Right cardiac atrium (tissue), 5 donors: ENCODE measurements around the gene PPAT. TPM values are rescaled to one million over a fixed set of nuclear protein-coding genes. Genes with fewer than 3 reads are reported as not detected.

Experiments used
- ATAC-seq, 2 donors: fragments of 200-7000 bp; cut with Tn5 transposase; one replicate each; pipeline versions ENCODE4 v1.8.0 to v1.9.1; 2020; ENCODE audit warnings: moderate library complexity in 2 of 2, mild to moderate bottlenecking in 1 of 2
- DNase-seq, 3 donors: peaks; one replicate each; pipeline ENCODE4 v3.0.0-alpha.2; 2020
- H3K27ac ChIP-seq: one replicate; pipeline ENCODE4 v1.5.1; 2013; ENCODE audit warnings: mild to moderate bottlenecking, low read length, control low read depth, moderate library complexity
- H3K27me3 ChIP-seq: one replicate; pipeline ENCODE4 v1.6.1; 2013; ENCODE audit not compliant: control insufficient read depth, insufficient read depth
- H3K4me1 ChIP-seq: one replicate; pipeline ENCODE4 v1.6.1; 2013; ENCODE audit warnings: low read length; ENCODE audit not compliant: control insufficient read depth, insufficient read depth
- H3K4me3 ChIP-seq: one replicate; pipeline ENCODE4 v1.5.1; 2013; ENCODE audit warnings: low read length, control low read depth
- H3K9me3 ChIP-seq: one replicate; pipeline ENCODE4 v1.6.1; 2013; ENCODE audit warnings: low read length; ENCODE audit not compliant: control insufficient read depth
- WGBS: extraction: QIAGEN DNeasy Blood & Tissue Kit; methylation state at CpG from one replicate; pipeline ENCODE4 v1.1.7; 2013; 5-methylcytosine and 5-hydroxymethylcytosine counted together
- intact Hi-C, 4 donors: fragments of 100-400 bp; cut with DNase I; formaldehyde crosslinking; loops; one replicate each; pipeline versions ENCODE4 v1.11.0 to v1.14.0; 2022 to 2023
- polyA plus RNA-seq: library from polyadenylated mRNA; stranded (reverse); fragments of 200-250 nt; gene quantifications from one replicate; pipeline ENCODE4 v1.2.3, GENCODE V29; 2013
- total RNA-seq, 4 donors: library from RNA; stranded (reverse); fragmentation: NEBNext Ultra II Directional; extraction: Animal tissue kit (Norgen Biotek cat#: 25700); gene quantifications; one replicate each; pipeline ENCODE4 v1.2.1, GENCODE V29; 2021
- donor health status: healthy with polysubstance abuse.
- donor health status: DM: no; HTN: yes; CAD: no.
- donor health status: DM: no; HTN: no; CAD: no.
- donor health status: DM: no; HTN: yes; CAD: no; lungs with severe emphysema.
- donor health status: DM: yes; HTN: yes; CAD: no.

The PPAT gene
- total and polyA plus RNA-seq, 5 donors: 1.2 to 4.8 (median 4.2) TPM

- H3K4me3 ChIP-seq: peak overlapping the region; percentile 80
- no peaks in the 10 kb centered on the region for H3K9me3 ChIP-seq
- no peaks in the 10 kb centered on the region for H3K4me1 ChIP-seq
- peak overlapping the region; percentile 99 for H3K27ac ChIP-seq
- intact Hi-C loops: no loop called here
- ATAC-seq: peak; percentile 15 to 30
- 2% methylated on average over 15 of the region's 15 CpGs for WGBS
- no peaks in the 10 kb centered on the region for H3K27me3 ChIP-seq
- DNase-seq: peak in 1 of 3 donors; percentile 77
These were observed 746 bp downstream of the PPAT start for GRCh38 chr4:56434599-56435139.

DNA sequence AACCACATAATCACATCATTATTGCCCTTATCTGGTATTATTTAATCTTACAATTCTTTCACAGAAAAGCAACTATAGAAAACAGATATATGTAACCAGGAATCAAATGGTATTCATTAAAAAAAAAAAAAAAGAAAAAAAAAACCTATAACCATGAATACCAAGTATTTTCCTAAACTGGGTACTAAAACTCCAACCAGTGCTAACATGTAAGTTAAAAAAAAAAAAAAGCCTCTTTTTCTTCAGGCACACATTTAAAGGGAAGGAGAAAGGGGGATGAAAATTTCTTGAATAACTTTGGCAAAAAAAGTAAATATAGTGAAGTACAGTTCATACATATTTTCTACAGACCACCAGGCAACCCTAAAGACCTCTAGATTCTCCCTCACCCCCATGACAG, 2.1 kb downstream of the PPAT start:
- Histone ChIP-seq H3K4me1 (no peaks in the 10 kb centered on the region), H3K27ac (no peak overlapping the region), H3K27me3 (no peaks in the 10 kb centered on the region), H3K4me3 (no peak overlapping the region), H3K9me3 (no peaks in the 10 kb centered on the region)
- DNase-seq: no peak
- intact Hi-C loops: no loop called here
- ATAC-seq: no peak

- no peak for DNase-seq
- Histone ChIP-seq H3K27me3 (no peaks in the 10 kb centered on the region), H3K9me3 (no peaks in the 10 kb centered on the region), H3K27ac (no peak overlapping the region), H3K4me1 (no peaks in the 10 kb centered on the region), H3K4me3 (no peak overlapping the region)
- no peak for ATAC-seq
- intact Hi-C loops: no loop called here
- 98% methylated on average over 2 of the region's 2 CpGs for WGBS
These were observed 5.2 kb downstream of the PPAT start for GRCh38 chr4:56430203-56430602.

DNA sequence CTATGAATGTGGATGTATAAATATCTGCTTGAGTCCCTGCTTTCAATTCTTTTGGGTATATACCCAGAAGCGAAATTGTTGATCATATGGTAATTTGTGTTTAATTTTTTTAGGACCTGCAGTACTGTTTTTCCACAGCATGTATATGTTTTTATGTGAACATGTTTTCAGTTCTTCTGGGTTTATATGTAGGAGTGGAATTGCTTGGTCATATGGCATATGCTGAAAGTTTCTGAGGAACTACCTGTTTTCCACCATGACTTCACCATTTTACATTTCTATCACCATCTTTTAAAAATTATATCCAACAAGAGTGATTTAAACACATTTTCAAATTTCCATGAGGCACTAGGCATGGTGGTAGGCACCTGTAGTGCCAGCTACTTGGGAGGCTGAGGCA, 8.2 kb downstream of the PPAT start:
- DNase-seq (no peak), ATAC-seq (no peak)
- 96% methylated on average over 1 of the region's 1 CpG for WGBS
- H3K27me3 ChIP-seq: no peaks in the 10 kb centered on the region
- no peak overlapping the region for H3K4me3 ChIP-seq
- H3K4me1 ChIP-seq: no peaks in the 10 kb centered on the region
- intact Hi-C loops: loop anchor here in 2 of 4 donors (10.0 kb wide), 2 partner anchors 118 to 378 kb away; no protein-coding TSS in a partner anchor
- no peak overlapping the region for H3K27ac ChIP-seq
- no peaks in the 10 kb centered on the region for H3K9me3 ChIP-seq

- Histone ChIP-seq H3K27me3 (no peaks in the 10 kb centered on the region), H3K9me3 (no peaks in the 10 kb centered on the region), H3K27ac (no peak overlapping the region), H3K4me1 (no peaks in the 10 kb centered on the region), H3K4me3 (no peak overlapping the region)
- 95% methylated on average over 6 of the region's 6 CpGs for WGBS
- DNase-seq (no peak), ATAC-seq (no peak)
- intact Hi-C loops: loop anchor here in 2 of 4 donors (10.0 kb wide), 2 partner anchors 119 to 379 kb away; no protein-coding TSS in a partner anchor
These were observed 9.1 kb downstream of the PPAT start for GRCh38 chr4:56426273-56426672.

- H3K4me3 ChIP-seq: no peak overlapping the region
- ATAC-seq: no peak
- H3K27ac ChIP-seq: no peak overlapping the region
- intact Hi-C loops: loop anchor here in 2 of 4 donors (10.0 kb wide), 2 partner anchors 119 to 379 kb away; no protein-coding TSS in a partner anchor
- no peaks in the 10 kb centered on the region for H3K27me3 ChIP-seq
- 91% methylated on average over 3 of the region's 3 CpGs for WGBS
- DNase-seq: no peak
- no peaks in the 10 kb centered on the region for H3K4me1 ChIP-seq
- no peaks in the 10 kb centered on the region for H3K9me3 ChIP-seq
These were observed 9.9 kb downstream of the PPAT start for GRCh38 chr4:56425518-56425917.

- H3K4me3 ChIP-seq: peak overlapping the region; percentile 48
- H3K27ac ChIP-seq: no peak overlapping the region
- intact Hi-C loops: loop anchor here in 2 of 4 donors (10.0 kb wide), 2 partner anchors 120 to 380 kb away; no protein-coding TSS in a partner anchor
- no peaks in the 10 kb centered on the region for H3K4me1 ChIP-seq
- DNase-seq (no peak), ATAC-seq (no peak)
- no peaks in the 10 kb centered on the region for H3K27me3 ChIP-seq
- whole genome bisulfite sequencing: 47% methylated on average over 5 of the region's 5 CpGs
- H3K9me3 ChIP-seq: no peaks in the 10 kb centered on the region
These were observed 10.5 kb downstream of the PPAT start for GRCh38 chr4:56424697-56425514.

DNA sequence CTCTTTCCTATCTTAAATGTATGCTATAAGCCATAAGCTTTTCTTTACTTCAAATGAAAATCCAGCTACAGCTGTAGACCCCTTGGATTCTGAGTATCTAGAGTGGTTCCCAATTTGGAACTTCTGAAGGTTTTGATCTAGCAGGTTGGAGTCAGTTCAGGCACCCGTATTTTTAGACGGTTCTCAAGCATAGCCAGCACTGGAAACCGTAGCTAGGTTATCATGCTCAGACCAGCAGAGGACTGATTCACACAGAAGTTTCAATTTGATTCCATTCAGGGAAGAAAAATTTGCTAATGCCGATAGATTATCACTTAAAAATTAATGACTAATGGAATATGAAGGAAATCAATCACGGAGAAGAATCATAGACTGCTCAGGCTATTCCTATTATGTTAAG, 11.2 kb downstream of the PPAT start:
- DNase-seq (no peak), ATAC-seq (peak in 1 of 2 donors; percentile 31)
- Histone ChIP-seq H3K27me3 (no peaks in the 10 kb centered on the region), H3K27ac (no peak overlapping the region), H3K4me1 (no peaks in the 10 kb centered on the region), H3K4me3 (no peak overlapping the region), H3K9me3 (no peaks in the 10 kb centered on the region)
- 78% methylated on average over 5 of the region's 5 CpGs for WGBS
- intact Hi-C loops: loop anchor here in 2 of 4 donors (10.0 kb wide), 2 partner anchors 121 to 381 kb away; no protein-coding TSS in a partner anchor

- H3K4me1 ChIP-seq: no peaks in the 10 kb centered on the region
- H3K27me3 ChIP-seq: no peaks in the 10 kb centered on the region
- no peak overlapping the region for H3K27ac ChIP-seq
- H3K9me3 ChIP-seq: no peaks in the 10 kb centered on the region
- H3K4me3 ChIP-seq: no peak overlapping the region
- WGBS: 96% methylated on average over 3 of the region's 3 CpGs
- DNase-seq (no peak), ATAC-seq (no peak)
- intact Hi-C loops: no loop called here
These were observed 18.0 kb downstream of the PPAT start for GRCh38 chr4:56417396-56417795.

DNA sequence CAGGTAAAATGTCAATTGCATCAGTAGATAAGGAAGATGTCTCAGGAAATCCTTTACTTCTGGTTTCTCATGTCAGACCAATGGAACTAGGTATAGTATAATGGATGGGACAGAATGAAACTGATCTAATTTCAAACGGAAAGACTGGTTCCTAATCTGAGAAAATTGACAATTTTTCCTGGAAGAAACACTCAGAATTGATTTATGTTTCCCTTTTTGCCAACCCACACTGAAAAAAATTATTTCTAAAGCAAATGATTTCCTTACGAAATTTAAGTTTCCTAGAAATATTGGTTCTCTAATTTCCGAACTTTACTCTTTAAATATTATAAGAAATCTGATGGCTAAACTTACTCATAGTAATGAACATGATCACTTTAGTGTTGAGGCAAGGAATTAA, 19.1 kb downstream of the PPAT start:
- WGBS: 75% methylated on average over 3 of the region's 3 CpGs
- ATAC-seq: no peak
- Histone ChIP-seq H3K27ac (no peak overlapping the region), H3K27me3 (no peaks in the 10 kb centered on the region), H3K4me3 (no peak overlapping the region), H3K9me3 (no peaks in the 10 kb centered on the region), H3K4me1 (no peaks in the 10 kb centered on the region)
- intact Hi-C loops: no loop called here
- DNase-seq: no peak

GRCh38 chr4:56414135-56414670, 21.2 kb downstream of the PPAT start:
- WGBS: 78% methylated on average over 4 of the region's 4 CpGs
- H3K27ac ChIP-seq: no peak overlapping the region
- no peaks in the 10 kb centered on the region for H3K27me3 ChIP-seq
- ATAC-seq: no peak
- DNase-seq: no peak
- H3K4me3 ChIP-seq: no peak overlapping the region
- H3K4me1 ChIP-seq: no peaks in the 10 kb centered on the region
- no peaks in the 10 kb centered on the region for H3K9me3 ChIP-seq
- intact Hi-C loops: no loop called here
